Esophagus squamous epithelium (tissue), 5 donors: Measurements from ENCODE around the gene KIAA0930. TPM values are rescaled to one million over a fixed set of nuclear protein-coding genes. Genes with fewer than 3 reads are reported as not detected.
"Not testable (repeated sequence)": the region's sequence is repeated elsewhere in the genome, so short reads cannot be mapped to it uniquely, and the experiment has no call there.

Experiments
- DNase-seq: peaks from one replicate; lab custom pipeline; 2025; lab: John Stamatoyannopoulos, UW
- H3K27ac ChIP-seq, 4 donors: fragments of 200-600 bp; sonication (generic); one replicate each; pipeline ENCODE4 v1.5.1; 2016 to 2019; ENCODE audit warnings: mild to moderate bottlenecking in 1 of 4
- H3K27me3 ChIP-seq, 4 donors: fragments of 200-600 bp; sonication (generic); 1 replicate in 3 of 4; 2 replicates in 1 of 4; pipeline versions ENCODE4 v1.5.1 to v1.6.0; 2017 to 2021; ENCODE audit warnings: antibody characterized with exemption in 1 of 4
- H3K36me3 ChIP-seq, 3 donors: fragments of 200-600 bp; sonication (generic); one replicate each; pipeline ENCODE4 v1.5.1; 2016 to 2019
- H3K4me1 ChIP-seq, 3 donors: fragments of 200-600 bp; sonication (generic); one replicate each; pipeline ENCODE4 v1.5.1; 2017 to 2019
- H3K4me3 ChIP-seq, 4 donors: fragments of 200-600 bp; sonication (generic); 1 replicate in 3 of 4; 2 replicates in 1 of 4; pipeline ENCODE4 v1.5.1; 2016 to 2019; ENCODE audit warnings: mild to moderate bottlenecking in 2 of 4, moderate library complexity in 1 of 4
- H3K9me3 ChIP-seq, 3 donors: fragments of 200-600 bp; sonication (generic); one replicate each; pipeline ENCODE4 v1.5.1; 2016 to 2019
- POLR2A ChIP-seq, 4 donors: fragments of 450-650 bp; IDR thresholded peaks; one replicate each; pipeline ENCODE4 v1.6.1; 2017; ENCODE audit warnings: antibody characterized with exemption in 4 of 4, mild to moderate bottlenecking in 4 of 4, moderate library complexity in 3 of 4
- WGBS, 2 donors: methylation state at CpG; one replicate each; pipeline ENCODE4 v1.1.5; 2018; 5-methylcytosine and 5-hydroxymethylcytosine counted together
- intact Hi-C: fragments of 100-400 bp; cut with DNase I; formaldehyde crosslinking; loops from one replicate; pipeline ENCODE4 v1.15.0; 2022
- total RNA-seq, 4 donors: library from RNA; depleted of rRNA; stranded (reverse); fragments of >200 nt; gene quantifications; one replicate each; pipeline ENCODE4 v1.1.0, GENCODE V29; 2016
- TF ChIP-seq, protein P1 (sequence below), 6 experiments: fragments of 450-650 bp in 4 of 6; fragments of 200-600 bp in 2 of 6; sonication (generic) in 2 of 6; IDR thresholded peaks; one replicate each; pipeline ENCODE4 v1.5.1; 2016 to 2019; ENCODE audit warnings: antibody characterized with exemption in 6 of 6, mild to moderate bottlenecking in 4 of 6, moderate library complexity in 4 of 6
- donor health status: DM: yes; HTN: yes; CAD: no.

Gene KIAA0930
- total RNA-seq, 4 donors from 2014 or later: 33.1 to 40.2 (median 38.1) TPM

- intact Hi-C loops: no loop called here
- TF ChIP-seq, protein P1, sequence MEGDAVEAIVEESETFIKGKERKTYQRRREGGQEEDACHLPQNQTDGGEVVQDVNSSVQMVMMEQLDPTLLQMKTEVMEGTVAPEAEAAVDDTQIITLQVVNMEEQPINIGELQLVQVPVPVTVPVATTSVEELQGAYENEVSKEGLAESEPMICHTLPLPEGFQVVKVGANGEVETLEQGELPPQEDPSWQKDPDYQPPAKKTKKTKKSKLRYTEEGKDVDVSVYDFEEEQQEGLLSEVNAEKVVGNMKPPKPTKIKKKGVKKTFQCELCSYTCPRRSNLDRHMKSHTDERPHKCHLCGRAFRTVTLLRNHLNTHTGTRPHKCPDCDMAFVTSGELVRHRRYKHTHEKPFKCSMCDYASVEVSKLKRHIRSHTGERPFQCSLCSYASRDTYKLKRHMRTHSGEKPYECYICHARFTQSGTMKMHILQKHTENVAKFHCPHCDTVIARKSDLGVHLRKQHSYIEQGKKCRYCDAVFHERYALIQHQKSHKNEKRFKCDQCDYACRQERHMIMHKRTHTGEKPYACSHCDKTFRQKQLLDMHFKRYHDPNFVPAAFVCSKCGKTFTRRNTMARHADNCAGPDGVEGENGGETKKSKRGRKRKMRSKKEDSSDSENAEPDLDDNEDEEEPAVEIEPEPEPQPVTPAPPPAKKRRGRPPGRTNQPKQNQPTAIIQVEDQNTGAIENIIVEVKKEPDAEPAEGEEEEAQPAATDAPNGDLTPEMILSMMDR (IDR thresholded peaks at IDR 0.05): no peak
- TF ChIP-seq POLR2A (IDR thresholded peaks at IDR 0.05): no peak
Measured at GRCh38 chr22:45192701-45193187, 48.0 kb downstream of the KIAA0930 start.

GRCh38 chr22:45191746-45192145 is 48.9 kb downstream of the KIAA0930 start:
- H3K4me1 ChIP-seq, DNase-seq, H3K27me3 ChIP-seq, intact Hi-C loops, H3K9me3 ChIP-seq, H3K27ac ChIP-seq, H3K4me3 ChIP-seq: not testable (repeated sequence)
- WGBS, 2 donors: 78 to 85% methylated on average over 5 to 9 of the region's 9 CpGs
- H3K36me3 ChIP-seq: peaks cover 4 to 54% (median 19%) of the 10 kb centered on the region in 3 donors

More at GRCh38 chr22:45192701-45193187, 48.0 kb downstream of the KIAA0930 start:
- DNase-seq: no peak
- Histone ChIP-seq H3K4me3 (no peak overlapping the region), H3K9me3 (no peaks in the 10 kb centered on the region), H3K36me3 (peaks cover 4 to 57% (median 24%) of the 10 kb centered on the region in 3 donors), H3K27ac (peak overlapping the region in 1 of 4 donors; percentile 50), H3K27me3 (no peaks in the 10 kb centered on the region), H3K4me1 (peaks cover 0 to 7% (median 0%) of the 10 kb centered on the region in 3 donors)
- WGBS, 2 donors: 59 to 61% methylated on average over 8 to 10 of the region's 13 CpGs

DNA sequence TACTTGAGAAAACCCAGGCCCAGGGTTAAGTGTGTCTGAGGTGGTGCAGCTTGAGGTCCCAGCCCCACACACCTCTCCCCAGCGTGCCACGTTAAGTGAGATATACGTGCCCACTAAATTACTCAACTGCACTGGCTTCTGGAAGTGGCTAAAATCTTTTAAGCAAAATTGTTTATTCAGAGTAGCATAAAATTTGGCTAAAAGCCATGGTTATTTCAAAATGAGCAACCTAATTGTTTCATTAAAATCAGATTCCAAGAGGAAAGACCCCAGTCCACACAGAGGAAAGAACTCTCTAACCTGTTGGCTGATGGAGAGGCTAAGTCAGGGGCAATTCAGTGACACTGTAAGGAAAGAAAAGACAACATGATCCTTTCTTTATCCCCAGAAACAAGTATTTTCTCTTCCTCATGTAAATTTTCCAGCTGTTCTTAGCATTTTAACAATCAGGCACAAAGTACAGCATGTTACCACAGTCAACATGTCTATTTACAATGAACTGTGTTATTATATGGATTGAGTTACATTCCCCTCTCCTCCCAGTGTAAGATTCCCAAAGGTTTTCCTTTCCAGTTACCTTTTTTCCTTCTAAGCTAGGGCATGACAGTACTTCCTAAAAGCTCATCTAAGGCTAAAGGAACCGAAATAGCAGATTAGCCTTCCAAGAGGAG is 50.4 kb downstream of the KIAA0930 start:
- no peak overlapping the region for H3K4me3 ChIP-seq
- no peaks in the 10 kb centered on the region for H3K27me3 ChIP-seq
- TF ChIP-seq POLR2A (IDR thresholded peaks at IDR 0.05): no peak
- TF ChIP-seq, protein P1 (IDR thresholded peaks at IDR 0.05): no peak
- no peaks in the 10 kb centered on the region for H3K9me3 ChIP-seq
- H3K4me1 ChIP-seq: no peaks in the 10 kb centered on the region
- H3K27ac ChIP-seq: no peak overlapping the region
- peaks cover 2 to 54% (median 8%) of the 10 kb centered on the region in 3 donors for H3K36me3 ChIP-seq
- whole genome bisulfite sequencing, 2 donors: 53 to 76% methylated on average over 4 of the region's 4 CpGs
- DNase-seq: no peak
- intact Hi-C loops: no loop called here

DNA sequence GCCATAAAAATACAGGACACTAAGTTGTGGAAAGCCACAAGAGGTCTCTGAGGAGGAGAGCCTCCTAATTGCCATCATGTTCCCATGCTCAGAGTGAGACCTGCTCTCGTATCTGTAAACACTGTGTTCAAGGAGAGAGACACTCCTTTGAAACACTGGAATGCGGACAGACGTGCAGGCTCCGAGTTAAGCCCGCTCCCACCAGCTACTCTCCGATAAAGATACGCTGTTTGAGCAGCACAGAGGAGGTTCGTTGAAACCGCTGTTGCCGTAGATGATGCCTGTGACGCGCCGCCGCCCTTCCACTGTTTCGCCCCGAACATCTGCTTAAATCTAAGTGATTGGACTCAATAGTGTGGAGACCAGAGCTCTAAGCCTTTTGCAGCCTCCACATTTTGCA is 51.9 kb downstream of the KIAA0930 start:
- Histone ChIP-seq H3K27ac (no peak overlapping the region), H3K36me3 (peaks cover 5 to 60% (median 10%) of the 10 kb centered on the region in 3 donors), H3K9me3 (no peaks in the 10 kb centered on the region), H3K4me1 (no peaks in the 10 kb centered on the region), H3K27me3 (no peaks in the 10 kb centered on the region), H3K4me3 (no peak overlapping the region)
- 89% methylated on average over 16 of the region's 16 CpGs for WGBS, 2 donors
- TF ChIP-seq, protein P1 (IDR thresholded peaks at IDR 0.05): no peak
- no peak for TF ChIP-seq POLR2A (IDR thresholded peaks at IDR 0.05)
- no peak for DNase-seq
- intact Hi-C loops: no loop called here

DNA sequence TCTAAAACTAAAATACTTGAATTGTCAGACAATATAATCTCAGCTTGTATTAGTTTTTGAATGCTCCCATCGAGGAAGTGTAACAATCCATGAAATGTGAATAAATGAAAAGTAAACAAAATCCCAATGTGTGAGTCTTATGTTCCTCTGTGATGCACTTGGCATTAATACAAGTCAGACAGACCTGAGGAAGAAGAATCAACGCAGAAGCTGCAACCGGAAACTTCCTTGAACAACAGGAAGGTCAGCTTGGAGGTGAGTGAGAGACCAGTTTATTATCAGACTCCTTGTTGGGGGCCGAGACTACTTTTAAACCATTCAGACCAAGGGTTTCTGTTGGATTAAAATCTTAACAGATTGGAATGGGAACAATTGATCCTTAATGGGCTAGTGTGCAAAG is 52.8 kb downstream of the KIAA0930 start:
- H3K27ac ChIP-seq: no peak overlapping the region
- H3K9me3 ChIP-seq: no peaks in the 10 kb centered on the region
- no peaks in the 10 kb centered on the region for H3K4me1 ChIP-seq
- TF ChIP-seq POLR2A (IDR thresholded peaks at IDR 0.05): no peak
- TF ChIP-seq, protein P1 (IDR thresholded peaks at IDR 0.05): no peak
- H3K27me3 ChIP-seq: no peaks in the 10 kb centered on the region
- intact Hi-C loops: no loop called here
- DNase-seq: no peak
- no peak overlapping the region for H3K4me3 ChIP-seq
- H3K36me3 ChIP-seq: peaks cover 8 to 69% (median 13%) of the 10 kb centered on the region in 3 donors
- WGBS, 2 donors: 42 to 56% methylated on average over 4 of the region's 4 CpGs
